Neural cell (in vitro differentiated cells): Measurements from ENCODE around the gene APBA2. TPM values are rescaled to one million over a fixed set of nuclear protein-coding genes. Genes with fewer than 3 reads are reported as not detected.

ENCODE experiments used
- H2AFZ ChIP-seq: fragments of 200-600, 300-800 bp; sonication (generic), shearing (Covaris generic); 2 replicates; pipeline ENCODE4 v1.6.0; 2014; ENCODE audit warnings: low read depth, mild to moderate bottlenecking, antibody characterized with exemption, low read length, moderate library complexity
- H3F3A ChIP-seq: fragments of 200-600 bp; shearing (Covaris generic); 2 replicates; pipeline ENCODE4 v1.6.1; 2016; ENCODE audit warnings: mild to moderate bottlenecking, moderate library complexity, mixed read lengths, antibody characterized with exemption, low read length; ENCODE audit not compliant: insufficient read depth, poor library complexity, severe bottlenecking
- H3K27ac ChIP-seq: fragments of 200-600, 300-800 bp; sonication (generic), shearing (Covaris generic); 2 replicates; pipeline ENCODE4 v1.5.1; 2014; ENCODE audit warnings: mild to moderate bottlenecking, low read length, moderate library complexity
- H3K27me3 ChIP-seq: fragments of 300-800, 200-600 bp; sonication (generic), shearing (Covaris generic); 2 replicates; pipeline ENCODE4 v1.6.0; 2014; ENCODE audit warnings: mild to moderate bottlenecking, low read depth, low read length, moderate library complexity; ENCODE audit not compliant: insufficient read depth
- H3K36me3 ChIP-seq: fragments of 300-800, 200-600 bp; sonication (generic), shearing (Covaris generic); 2 replicates; pipeline ENCODE4 v1.5.1; 2014; ENCODE audit warnings: mild to moderate bottlenecking, antibody characterized with exemption, low read length, moderate library complexity; ENCODE audit not compliant: insufficient read depth
- H3K4me2 ChIP-seq: fragments of 300-800, 200-600 bp; sonication (generic), shearing (Covaris generic); 2 replicates; pipeline ENCODE4 v1.6.0; 2014; ENCODE audit warnings: mild to moderate bottlenecking, low read length
- H3K4me3 ChIP-seq: fragments of 300-800, 200-600 bp; sonication (generic), shearing (Covaris generic); 2 replicates; pipeline ENCODE4 v1.5.1; 2014; ENCODE audit warnings: mild to moderate bottlenecking, low read length, moderate library complexity
- H3K79me2 ChIP-seq: fragments of 200-600 bp; shearing (Covaris generic); replicated peaks from 2 replicates; pipeline ENCODE4 v1.6.0; 2014; ENCODE audit warnings: mild to moderate bottlenecking, low read length, moderate library complexity; ENCODE audit not compliant: insufficient read depth
- H3K9ac ChIP-seq: fragments of 300-800, 200-600 bp; sonication (generic), shearing (Covaris generic); 2 replicates; pipeline ENCODE4 v1.6.1; 2016; ENCODE audit warnings: mild to moderate bottlenecking, low read length, mixed read lengths
- H3K9me2 ChIP-seq: fragments of 200-600 bp; shearing (Covaris generic); 2 replicates; pipeline ENCODE4 v1.6.1; 2016; ENCODE audit warnings: mild to moderate bottlenecking, low read length, mixed read lengths; ENCODE audit not compliant: insufficient read depth
- H3K9me3 ChIP-seq: fragments of 200-600, 300-800 bp; sonication (generic), shearing (Covaris generic); 2 replicates; pipeline ENCODE4 v1.6.1; 2016; ENCODE audit warnings: mild to moderate bottlenecking, mixed run types, low read length, moderate library complexity, mixed read lengths
- H4K20me1 ChIP-seq: fragments of 200-600 bp; shearing (Covaris generic); 2 replicates; pipeline ENCODE4 v1.6.1; 2016; ENCODE audit warnings: mild to moderate bottlenecking, mixed run types; ENCODE audit not compliant: insufficient read depth
- CTCF ChIP-seq: fragments of 450-650 bp; IDR thresholded peaks from 2 replicates; pipeline ENCODE4 v1.5.1; 2014; ENCODE audit warnings: antibody characterized with exemption, mild to moderate bottlenecking, moderate library complexity; ENCODE audit not compliant: poor library complexity, severe bottlenecking
- EP300 ChIP-seq: fragments of 450-650 bp; conservative IDR thresholded peaks from 2 replicates; pipeline ENCODE4 v1.6.1; 2014; ENCODE audit warnings: antibody characterized with exemption, mild to moderate bottlenecking, moderate library complexity; ENCODE audit not compliant: poor library complexity, severe bottlenecking
- EZH2 ChIP-seq: fragments of 200-600, 300-800 bp; shearing (Covaris generic), sonication (generic); IDR thresholded peaks from 2 replicates; pipeline ENCODE4 v1.6.1; 2014; ENCODE audit warnings: antibody characterized with exemption, low read length, borderline replicate concordance, mild to moderate bottlenecking; ENCODE audit not compliant: insufficient read depth, poor library complexity, severe bottlenecking
- MXI1 ChIP-seq: fragments of 450-650 bp; conservative IDR thresholded peaks from 2 replicates; pipeline ENCODE4 v1.6.1; 2014; ENCODE audit warnings: antibody characterized with exemption, mild to moderate bottlenecking; ENCODE audit not compliant: poor library complexity, severe bottlenecking
- POLR2AphosphoS5 ChIP-seq: IDR thresholded peaks from 2 replicates; pipeline ENCODE4 v1.6.1; 2012
- RAD21 ChIP-seq: fragments of 450-650 bp; conservative IDR thresholded peaks from 2 replicates; pipeline ENCODE4 v1.6.1; 2014; ENCODE audit warnings: antibody characterized with exemption, mild to moderate bottlenecking, moderate library complexity
- REST ChIP-seq: IDR thresholded peaks from 2 replicates; pipeline ENCODE4 v1.6.1; 2012; ENCODE audit warnings: borderline replicate concordance
- SMC3 ChIP-seq: fragments of 450-650 bp; conservative IDR thresholded peaks from 2 replicates; pipeline ENCODE4 v1.6.1; 2014; ENCODE audit warnings: antibody characterized with exemption, mild to moderate bottlenecking, moderate library complexity; ENCODE audit not compliant: poor library complexity
- TAF1 ChIP-seq: IDR thresholded peaks from 2 replicates; pipeline ENCODE4 v1.6.1; 2012; ENCODE audit warnings: low read depth
- polyA plus RNA-seq: library from polyadenylated mRNA; depleted of rRNA; stranded (reverse); fragments of >200 nt; gene quantifications from 2 replicates; pipeline ENCODE4 v1.2.3, GENCODE V29; 2014

APBA2 gene
- polyA plus RNA-seq, 1 donor from 2014 or later, result 134 TPM

- Histone ChIP-seq H3K4me3 (no peak overlapping the region), H3K27me3 (no peaks in the 10 kb centered on the region), H4K20me1 (no peaks in the 10 kb centered on the region), H3K36me3 (no peaks in the 10 kb centered on the region), H3K9ac (no peak overlapping the region), H3K27ac (no peak overlapping the region), H3K4me2 (no peak overlapping the region), H3K9me2 (no peaks in the 10 kb centered on the region), H3F3A (no peaks in the 10 kb centered on the region), H3K79me2 (no peaks in the 10 kb centered on the region), H3K9me3 (no peaks in the 10 kb centered on the region), H2AFZ (no peak overlapping the region)
- TF ChIP-seq TAF1, result no peak
- no peak for TF ChIP-seq POLR2AphosphoS5
- TF ChIP-seq MXI1, result no peak
- no peak for TF ChIP-seq SMC3
- no peak for TF ChIP-seq REST
- no peak for TF ChIP-seq RAD21
- TF ChIP-seq EP300, result no peak
- TF ChIP-seq EZH2, result no peak
These were observed 188.3 kb downstream of the APBA2 start for GRCh38 chr15:29074045-29074444.

- Histone ChIP-seq H3K9me3 (no peaks in the 10 kb centered on the region), H3K27ac (no peak overlapping the region), H3K4me2 (no peak overlapping the region), H3K36me3 (no peaks in the 10 kb centered on the region), H3K9ac (no peak overlapping the region), H3K27me3 (no peaks in the 10 kb centered on the region), H2AFZ (no peak overlapping the region), H3K79me2 (no peaks in the 10 kb centered on the region), H3F3A (no peaks in the 10 kb centered on the region), H4K20me1 (no peaks in the 10 kb centered on the region), H3K9me2 (no peaks in the 10 kb centered on the region), H3K4me3 (no peak overlapping the region)
- no peak for TF ChIP-seq POLR2AphosphoS5
- no peak for TF ChIP-seq TAF1
- no peak for TF ChIP-seq RAD21
- TF ChIP-seq CTCF, result no peak
- TF ChIP-seq REST, result no peak
- no peak for TF ChIP-seq MXI1
- no peak for TF ChIP-seq SMC3
- TF ChIP-seq EP300, result no peak
- TF ChIP-seq EZH2, result no peak
These were observed 192.8 kb downstream of the APBA2 start for GRCh38 chr15:29078541-29078940.
